Endothelial cell of umbilical vein (primary cell): ENCODE results near the gene EFNA2. TPM values are rescaled to one million over a fixed set of nuclear protein-coding genes. Genes with fewer than 3 reads are reported as not detected.

Experiments
- BruUV-seq: library from RNA; stranded (reverse); fragments of 400-500 nt; replicated peaks from 2 replicates; lab custom pipeline; 2021; lab: Mats Ljungman, UMichigan
- CTCF ChIA-PET: fragments of 300-600, 350-600 bp; sonication (Branson Sonifier 250); formaldehyde crosslinking; loops from one replicate; lab custom pipeline; 2021; ENCODE audit warnings: antibody characterized with exemption, inconsistent platforms; lab: Charles Lee
- POLR2A ChIA-PET: fragments of 300-600, 350-600 bp; sonication (Branson Sonifier 250); formaldehyde crosslinking; loops from one replicate; lab custom pipeline; 2021; ENCODE audit warnings: antibody characterized with exemption, inconsistent platforms; lab: Charles Lee
- DNase-seq: peaks from one replicate; pipeline ENCODE4 v3.0.0-alpha.2; 2011; ENCODE audit warnings: low read depth, low spot score
- FAIRE-seq: peaks from 2 replicates; lab custom pipeline; 2011; peaks lifted over from hg19 to GRCh38; lab: Jason Lieb, UNC
- H2AFZ ChIP-seq: 2 replicates; pipeline ENCODE4 v1.6.0; 2012; ENCODE audit warnings: low read depth, low read length, control low read depth, inconsistent platforms
- H3K27ac ChIP-seq: 2 replicates; pipeline ENCODE4 v1.5.1; 2011; ENCODE audit warnings: low read depth, mild to moderate bottlenecking, control low read depth, low read length, moderate library complexity; ENCODE audit not compliant: insufficient read depth
- H3K27me3 ChIP-seq, 2 experiments: 2 replicates each; pipeline versions ENCODE4 v1.6.0 to v1.6.1; 2011; ENCODE audit warnings: low read length in 2 of 2, mixed read lengths in 1 of 2; ENCODE audit not compliant: control insufficient read depth in 2 of 2, insufficient read depth in 2 of 2
- H3K36me3 ChIP-seq, 2 experiments: 2 replicates in 1 of 2; 3 replicates in 1 of 2; pipeline ENCODE4 v1.5.1; 2011; ENCODE audit warnings: low read length in 2 of 2, mild to moderate bottlenecking in 1 of 2, moderate library complexity in 1 of 2; ENCODE audit not compliant: control insufficient read depth in 2 of 2, insufficient read depth in 2 of 2; ENCODE audit errors: extremely low read depth in 1 of 2
- H3K4me1 ChIP-seq: 3 replicates; pipeline ENCODE4 v1.5.1; 2011; ENCODE audit warnings: mild to moderate bottlenecking, low read length; ENCODE audit not compliant: control insufficient read depth, insufficient read depth; ENCODE audit errors: extremely low read depth
- H3K4me2 ChIP-seq: 2 replicates; pipeline ENCODE4 v1.6.1; 2011; ENCODE audit warnings: low read length, control low read depth, mixed read lengths; ENCODE audit not compliant: insufficient read depth
- H3K4me3 ChIP-seq, 3 experiments: fragments of 200-600 bp in 1 of 3; sonication (generic), shearing (Covaris generic) in 1 of 3; replicated peaks in 1 of 3; 2 replicates each; pipeline ENCODE4 v1.5.1; 2011 to 2016; ENCODE audit warnings: control low read depth in 3 of 3, low read length in 3 of 3, mild to moderate bottlenecking in 2 of 3, inconsistent platforms in 1 of 3, low read depth in 1 of 3, moderate library complexity in 1 of 3; ENCODE audit not compliant: insufficient read depth in 1 of 3
- H3K79me2 ChIP-seq: 2 replicates; pipeline ENCODE4 v1.6.0; 2012; ENCODE audit warnings: low read length, inconsistent platforms; ENCODE audit not compliant: control insufficient read depth, insufficient read depth
- H3K9ac ChIP-seq: replicated peaks from 2 replicates; pipeline ENCODE3; 2011; ENCODE audit warnings: low read length, control low read depth; ENCODE audit not compliant: insufficient read depth; ENCODE audit errors: extremely low read depth
- H3K9me1 ChIP-seq: replicated peaks from 3 replicates; pipeline ENCODE4 v1.6.0; 2011; ENCODE audit warnings: mild to moderate bottlenecking, low read length; ENCODE audit not compliant: control insufficient read depth, insufficient read depth; ENCODE audit errors: extremely low read depth
- H3K9me3 ChIP-seq: replicated peaks from 2 replicates; pipeline ENCODE4 v1.5.1; 2012; ENCODE audit warnings: low read length, inconsistent platforms; ENCODE audit not compliant: control insufficient read depth, insufficient read depth
- H4K20me1 ChIP-seq: replicated peaks from 2 replicates; pipeline ENCODE3; 2011; ENCODE audit warnings: mild to moderate bottlenecking, low read length; ENCODE audit not compliant: control insufficient read depth, insufficient read depth; ENCODE audit errors: extremely low read depth
- EZH2 ChIP-seq: IDR thresholded peaks from 2 replicates; pipeline ENCODE4 v1.6.1; 2012; ENCODE audit warnings: borderline replicate concordance, low read depth, mild to moderate bottlenecking, moderate library complexity, low read length, inconsistent platforms; ENCODE audit not compliant: severe bottlenecking
- FOS ChIP-seq: IDR thresholded peaks from 2 replicates; pipeline ENCODE4 v1.6.1; 2011; ENCODE audit warnings: mild to moderate bottlenecking, low read length, moderate library complexity, borderline replicate concordance; ENCODE audit not compliant: insufficient read depth
- GATA2 ChIP-seq: IDR thresholded peaks from 2 replicates; pipeline ENCODE4 v1.7.0; 2011; ENCODE audit warnings: low read depth, mild to moderate bottlenecking, moderate library complexity, mixed read lengths, low read length; ENCODE audit not compliant: insufficient read length, insufficient read depth
- JUN ChIP-seq: IDR thresholded peaks from 2 replicates; pipeline ENCODE4 v1.6.1; 2011; ENCODE audit warnings: borderline replicate concordance, low read depth; ENCODE audit not compliant: insufficient read length, insufficient read depth
- MYC ChIP-seq: IDR thresholded peaks from one replicate; pipeline ENCODE4 v1.6.1; 2011; ENCODE audit warnings: mild to moderate bottlenecking, low read depth, low read length
- POLR2A ChIP-seq: IDR thresholded peaks from 2 replicates; pipeline ENCODE4 v1.6.1; 2012; ENCODE audit warnings: low read depth, mild to moderate bottlenecking, control low read depth, low read length
- POLR2AphosphoS5 ChIP-seq: IDR thresholded peaks from 2 replicates; pipeline ENCODE4 v1.6.1; 2012; ENCODE audit warnings: low read depth, mild to moderate bottlenecking, control low read depth, low read length, moderate library complexity; ENCODE audit not compliant: insufficient read depth
- dilution Hi-C: fragments of 300-500 bp; cut with MboI; formaldehyde crosslinking; loops from one replicate; pipeline ENCODE4 v1.15.0; 2019; ENCODE audit warnings: low sequenced_read_pairs; ENCODE audit not compliant: extremely low pct_ligation_motif_present
- intact Hi-C: fragments of 100-400 bp; cut with micrococcal nuclease; formaldehyde crosslinking; loops from one replicate; pipeline ENCODE4 v1.10.0; 2022
- polyA plus RNA-seq, 4 experiments: library from polyadenylated mRNA; depleted of rRNA in 3 of 4; stranded (reverse) in 3 of 4; unstranded in 1 of 4; fragments of >200 nt; gene quantifications; 2 replicates each; pipeline versions ENCODE4 v1.2.1 to v1.2.3, GENCODE V29; 2011 to 2012; ENCODE audit warnings: missing spikeins in 1 of 4
- total RNA-seq: library from RNA; stranded (reverse); gene quantifications from 2 replicates; pipeline ENCODE4 v1.2.3, GENCODE V29; 2021
- TF ChIP-seq, protein P1 (sequence below), 2 donors: IDR thresholded peaks; 1 replicate in 1 of 2; 2 replicates in 1 of 2; pipeline ENCODE4 v1.5.1; 2011; ENCODE audit warnings: low read length in 2 of 2, mild to moderate bottlenecking in 2 of 2, moderate library complexity in 2 of 2, control low read depth in 1 of 2, inconsistent platforms in 1 of 2, low read depth in 1 of 2; ENCODE audit not compliant: insufficient read depth in 1 of 2; ENCODE audit errors: extremely low read depth in 1 of 2
- TF ChIP-seq, protein P2 (sequence below): IDR thresholded peaks from 2 replicates; pipeline ENCODE4 v1.6.1; 2011; ENCODE audit not compliant: insufficient read depth, insufficient read length

EFNA2 gene
- total and polyA plus RNA-seq, 2 donors (not counting 3 experiments of a cell fraction or from before 2014, with no cell fraction given), result 0.52 to 1.1 TPM

DNA sequence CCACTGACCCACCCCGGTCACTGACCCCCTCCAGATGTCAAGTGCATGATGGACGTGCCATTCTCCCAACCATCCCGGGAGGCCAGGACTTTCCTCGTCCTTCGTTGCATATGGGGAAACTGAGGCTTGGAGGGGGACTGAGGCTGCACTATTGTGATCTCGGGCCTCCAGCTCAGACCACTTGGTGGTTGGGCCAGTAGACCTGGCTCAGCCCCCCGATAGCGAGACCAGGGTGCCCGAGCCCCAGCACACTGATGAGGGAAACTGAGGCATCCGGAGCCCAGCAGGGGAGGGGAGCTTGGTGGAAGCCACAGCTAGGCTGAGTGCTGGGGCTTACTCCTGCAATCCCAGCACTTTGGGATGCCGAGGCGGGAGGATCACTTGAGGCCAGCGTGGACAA, 10.4 kb downstream of the EFNA2 start:
- no peaks in the 10 kb centered on the region for H3K9me1 ChIP-seq
- intact Hi-C loops, result no loop called here
- no peak overlapping the region for H2AFZ ChIP-seq
- dilution Hi-C loops, result no loop called here
- FAIRE-seq (no peak), DNase-seq (no peak)
- no peak for TF ChIP-seq JUN
- TF ChIP-seq MYC, result no peak
- TF ChIP-seq, protein P1, sequence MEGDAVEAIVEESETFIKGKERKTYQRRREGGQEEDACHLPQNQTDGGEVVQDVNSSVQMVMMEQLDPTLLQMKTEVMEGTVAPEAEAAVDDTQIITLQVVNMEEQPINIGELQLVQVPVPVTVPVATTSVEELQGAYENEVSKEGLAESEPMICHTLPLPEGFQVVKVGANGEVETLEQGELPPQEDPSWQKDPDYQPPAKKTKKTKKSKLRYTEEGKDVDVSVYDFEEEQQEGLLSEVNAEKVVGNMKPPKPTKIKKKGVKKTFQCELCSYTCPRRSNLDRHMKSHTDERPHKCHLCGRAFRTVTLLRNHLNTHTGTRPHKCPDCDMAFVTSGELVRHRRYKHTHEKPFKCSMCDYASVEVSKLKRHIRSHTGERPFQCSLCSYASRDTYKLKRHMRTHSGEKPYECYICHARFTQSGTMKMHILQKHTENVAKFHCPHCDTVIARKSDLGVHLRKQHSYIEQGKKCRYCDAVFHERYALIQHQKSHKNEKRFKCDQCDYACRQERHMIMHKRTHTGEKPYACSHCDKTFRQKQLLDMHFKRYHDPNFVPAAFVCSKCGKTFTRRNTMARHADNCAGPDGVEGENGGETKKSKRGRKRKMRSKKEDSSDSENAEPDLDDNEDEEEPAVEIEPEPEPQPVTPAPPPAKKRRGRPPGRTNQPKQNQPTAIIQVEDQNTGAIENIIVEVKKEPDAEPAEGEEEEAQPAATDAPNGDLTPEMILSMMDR (IDR thresholded peaks at IDR 0.05; ENCODE audit: extremely low read depth in 1 of 2, insufficient read depth in 1 of 2, low read depth in 1 of 2, low read length in 2 of 2), result no peak
- TF ChIP-seq, protein P2, sequence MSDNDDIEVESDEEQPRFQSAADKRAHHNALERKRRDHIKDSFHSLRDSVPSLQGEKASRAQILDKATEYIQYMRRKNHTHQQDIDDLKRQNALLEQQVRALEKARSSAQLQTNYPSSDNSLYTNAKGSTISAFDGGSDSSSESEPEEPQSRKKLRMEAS, result no peak
- no peak for TF ChIP-seq FOS
- no peak for TF ChIP-seq POLR2A
- TF ChIP-seq EZH2, result no peak
- TF ChIP-seq POLR2AphosphoS5, result no peak
- no peak for TF ChIP-seq GATA2
- BruUV-seq, result no TSS peak
- peaks cover 4% of the 10 kb centered on the region for H3K4me1 ChIP-seq
- no peaks in the 10 kb centered on the region for H3K9me3 ChIP-seq
- H3K9ac ChIP-seq, result no peak overlapping the region
- H3K27ac ChIP-seq, result no peak overlapping the region
- H3K4me3 ChIP-seq, result no peak overlapping the region
- no peaks in the 10 kb centered on the region for H3K79me2 ChIP-seq
- no peaks in the 10 kb centered on the region for H4K20me1 ChIP-seq
- H3K36me3 ChIP-seq, result no peaks in the 10 kb centered on the region
- ChIA-PET CTCF (interaction anchor here (1.1 kb wide), 1 partner anchor 12 kb away, joined by 3 read pairs; no protein-coding TSS in a partner anchor), POLR2A (no interaction called here)
- no peak overlapping the region for H3K4me2 ChIP-seq
- H3K27me3 ChIP-seq, result no peaks in the 10 kb centered on the region
